Measurements from ENCODE around the gene TLE7. TPM values are rescaled to one million over a fixed set of nuclear protein-coding genes. Genes with fewer than 3 reads are reported as not detected.

The TLE7 gene
- total and polyA plus RNA-seq, 2 of the 4 experiments (the other 2 are of a cell fraction), result not detected

- Histone ChIP-seq H3K4ac (ENCODE audit: low read depth, low read length) (no peak overlapping the region), H3K79me1 (ENCODE audit: low read depth in 1 of 2, low read length in 2 of 2) (no peaks in the 10 kb centered on the region), H2AK9ac (replicated peaks; ENCODE audit: low read depth, low read length, poor library complexity) (no peak overlapping the region), H3K9me1 (ENCODE audit: insufficient read depth, low read length) (no peaks in the 10 kb centered on the region), H2BK5ac (ENCODE audit: low read depth, low read length, poor library complexity, severe bottlenecking) (no peak overlapping the region), H4K5ac (ENCODE audit: low read depth, low read length) (no peak overlapping the region), H3K9ac (ENCODE audit: low read depth, low read length) (no peak overlapping the region), H2AK5ac (ENCODE audit: low read depth, low read length) (no peak overlapping the region), H3K18ac (ENCODE audit: low read depth, low read length) (no peak overlapping the region), H4K91ac (ENCODE audit: insufficient read depth, low read depth, low read length) (no peak overlapping the region), H4K8ac (ENCODE audit: low read depth in 2 of 2, low read length in 2 of 2) (no peak overlapping the region), H2BK15ac (ENCODE audit: low read depth, low read length) (no peak overlapping the region), H4K20me1 (ENCODE audit: insufficient read depth, low read length) (no peaks in the 10 kb centered on the region), H3K36me3 (ENCODE audit: control insufficient read depth, insufficient read depth, low read length) (no peaks in the 10 kb centered on the region), H3K27me3 (ENCODE audit: control insufficient read depth, insufficient read depth, low read length) (peaks cover 18% of the 10 kb centered on the region), H3K56ac (ENCODE audit: extremely low read depth, insufficient read depth, low read length) (no peak overlapping the region), H2AFZ (replicated peaks; ENCODE audit: low read length, poor library complexity) (no peak overlapping the region), H3K27ac (ENCODE audit: insufficient read depth, low read length) (no peak overlapping the region), H2BK120ac (ENCODE audit: low read depth, low read length) (no peak overlapping the region), H3K4me3 (ENCODE audit: insufficient read depth, low read depth, low read length) (no peak overlapping the region), H3K14ac (replicated peaks; ENCODE audit: low read depth, low read length) (no peak overlapping the region), H3K23ac (ENCODE audit: low read depth, low read length) (no peak overlapping the region), H2BK20ac (ENCODE audit: low read depth, low read length) (no peak overlapping the region), H3K4me2 (ENCODE audit: low read depth, low read length) (no peak overlapping the region), H3K4me1 (ENCODE audit: control insufficient read depth, insufficient read depth, low read length) (no peaks in the 10 kb centered on the region), H3K9me3 (ENCODE audit: control insufficient read depth, insufficient read depth, low read length) (no peaks in the 10 kb centered on the region)
- no peak for DNase-seq
- TF ChIP-seq CTCF (conservative IDR thresholded peaks at IDR 0.05; ENCODE audit: low read depth, low read length), result no peak
- TF ChIP-seq BHLHE40 (IDR thresholded peaks at IDR 0.05; ENCODE audit: low read depth, low read length), result no peak
- no peak for TF ChIP-seq CEBPB (IDR thresholded peaks at IDR 0.05; ENCODE audit: low read depth, low read length)
- TF ChIP-seq USF2 (IDR thresholded peaks at IDR 0.05; ENCODE audit: low read depth, low read length), result no peak
- no peak for TF ChIP-seq RCOR1 (IDR thresholded peaks at IDR 0.05; ENCODE audit: insufficient replicate concordance, low read length)
- TF ChIP-seq CHD1 (IDR thresholded peaks at IDR 0.05; ENCODE audit: low read depth, low read length), result no peak
- TF ChIP-seq MAZ (IDR thresholded peaks at IDR 0.05; ENCODE audit: borderline replicate concordance, low read depth, low read length), result no peak
- no peak for TF ChIP-seq NFE2L2 (IDR thresholded peaks at IDR 0.05; ENCODE audit: low read depth, low read length)
- TF ChIP-seq FOS (IDR thresholded peaks at IDR 0.05; ENCODE audit: low read depth, low read length), result no peak
- TF ChIP-seq RFX5 (IDR thresholded peaks at IDR 0.05; ENCODE audit: low read depth, low read length), result no peak
- no peak for TF ChIP-seq MAFK (IDR thresholded peaks at IDR 0.05; ENCODE audit: low read depth, low read length)
- dilution Hi-C loops (cut with HindIII; ENCODE audit: low sequenced_read_pairs, unreplicated experiment) (no loop called here), intact Hi-C loops (cut with micrococcal nuclease) (no loop called here), in situ Hi-C loops (cut with MboI; ENCODE audit: low sequenced_read_pairs) (no loop called here)
- CTCF ChIA-PET, result no interaction called here
- POLR2A ChIA-PET (ENCODE audit: unreplicated experiment), result no interaction called here
- ATAC-seq (ENCODE audit: low read depth), result no peak
- BruUV-seq (replicated peaks), result no TSS peak
- no CpG with 5 or more reads among the region's 6 CpGs for WGBS, 2 experiments (ENCODE audit: extremely low coverage in 2 of 2, insufficient read length in 1 of 2)
Observed at GRCh38 chr16:71424626-71425025, 17.2 kb downstream of the TLE7 start.
